RWPE2 (cell line): ENCODE measurements around the gene PTPRM.

Experiments
- ATAC-seq: fragments of 200-7000 bp; cut with Tn5 transposase; 3 replicates; pipeline ENCODE4 v1.9.1; 2021; ENCODE audit warnings: low read depth
- DNase-seq: peaks from one replicate; pipeline ENCODE4 v3.0.0-alpha.2; 2020; ENCODE audit warnings: low spot score
- H3K27ac ChIP-seq: fragments of 450-650 bp; 2 replicates; pipeline ENCODE4 v1.5.1; 2017; ENCODE audit warnings: mild to moderate bottlenecking; ENCODE audit not compliant: poor library complexity, severe bottlenecking
- H3K27me3 ChIP-seq: fragments of 250-450 bp; sonication (Bioruptor Pico); 2 replicates; pipeline ENCODE4 v1.5.1; 2021; ENCODE audit warnings: mild to moderate bottlenecking, moderate library complexity; ENCODE audit not compliant: insufficient read depth, poor library complexity, severe bottlenecking
- H3K36me3 ChIP-seq: fragments of 250-450 bp; sonication (Bioruptor Pico); 2 replicates; pipeline ENCODE4 v1.5.1; 2020; ENCODE audit warnings: low read depth, mild to moderate bottlenecking, moderate library complexity
- H3K4me1 ChIP-seq: fragments of 250-450 bp; sonication (Bioruptor Pico); 2 replicates; pipeline ENCODE4 v1.5.1; 2021; ENCODE audit warnings: mild to moderate bottlenecking, moderate library complexity; ENCODE audit not compliant: insufficient read depth, poor library complexity, severe bottlenecking
- H3K4me3 ChIP-seq: fragments of 250-450 bp; sonication (Bioruptor Pico); 2 replicates; pipeline ENCODE4 v1.5.1; 2021; ENCODE audit warnings: mild to moderate bottlenecking, moderate library complexity; ENCODE audit not compliant: severe bottlenecking
- H3K9me3 ChIP-seq: fragments of 250-450 bp; sonication (Bioruptor Pico); 2 replicates; pipeline ENCODE4 v1.5.1; 2021; ENCODE audit warnings: mild to moderate bottlenecking, moderate library complexity; ENCODE audit not compliant: severe bottlenecking
- TF ChIP-seq, protein P1 (sequence below): fragments of 450-650 bp; IDR thresholded peaks from one replicate; pipeline ENCODE4 v1.5.1; 2017; ENCODE audit warnings: mild to moderate bottlenecking, moderate library complexity; ENCODE audit not compliant: poor library complexity, severe bottlenecking

The PTPRM gene

DNA sequence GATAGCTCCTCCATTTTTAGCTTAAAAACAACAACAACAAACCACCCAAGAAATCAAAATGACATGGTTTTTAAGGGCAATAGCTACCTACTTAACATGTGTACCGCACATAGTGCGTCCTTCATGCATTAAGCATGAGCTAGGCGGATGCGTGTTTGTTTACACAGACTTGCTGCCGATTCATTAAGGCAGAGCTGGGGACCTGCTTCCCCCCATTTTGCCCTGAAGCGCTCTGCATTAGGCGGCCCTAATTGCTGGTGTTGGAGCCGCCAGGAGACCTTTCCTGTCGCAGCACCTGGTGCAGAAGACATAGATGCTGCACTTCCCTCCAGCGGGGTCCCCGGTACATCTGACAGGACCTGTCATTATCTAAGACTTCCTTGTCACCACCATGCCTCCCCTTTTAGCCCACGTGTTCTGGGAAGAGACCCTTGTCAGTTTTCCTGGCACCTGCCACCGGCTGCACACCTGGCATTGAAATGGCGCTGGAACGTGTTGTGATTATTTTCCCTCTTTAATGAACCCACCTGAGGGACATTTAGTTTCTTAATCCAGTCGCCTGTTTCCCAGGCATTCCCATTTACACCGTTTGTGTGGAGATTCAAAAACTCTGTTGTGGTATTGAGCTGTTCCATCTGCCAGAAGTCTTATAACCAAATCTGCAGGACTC lies 781.1 kb downstream of the PTPRM start:
- DNase-seq (no peak), ATAC-seq (no peak)
- TF ChIP-seq, protein P1, sequence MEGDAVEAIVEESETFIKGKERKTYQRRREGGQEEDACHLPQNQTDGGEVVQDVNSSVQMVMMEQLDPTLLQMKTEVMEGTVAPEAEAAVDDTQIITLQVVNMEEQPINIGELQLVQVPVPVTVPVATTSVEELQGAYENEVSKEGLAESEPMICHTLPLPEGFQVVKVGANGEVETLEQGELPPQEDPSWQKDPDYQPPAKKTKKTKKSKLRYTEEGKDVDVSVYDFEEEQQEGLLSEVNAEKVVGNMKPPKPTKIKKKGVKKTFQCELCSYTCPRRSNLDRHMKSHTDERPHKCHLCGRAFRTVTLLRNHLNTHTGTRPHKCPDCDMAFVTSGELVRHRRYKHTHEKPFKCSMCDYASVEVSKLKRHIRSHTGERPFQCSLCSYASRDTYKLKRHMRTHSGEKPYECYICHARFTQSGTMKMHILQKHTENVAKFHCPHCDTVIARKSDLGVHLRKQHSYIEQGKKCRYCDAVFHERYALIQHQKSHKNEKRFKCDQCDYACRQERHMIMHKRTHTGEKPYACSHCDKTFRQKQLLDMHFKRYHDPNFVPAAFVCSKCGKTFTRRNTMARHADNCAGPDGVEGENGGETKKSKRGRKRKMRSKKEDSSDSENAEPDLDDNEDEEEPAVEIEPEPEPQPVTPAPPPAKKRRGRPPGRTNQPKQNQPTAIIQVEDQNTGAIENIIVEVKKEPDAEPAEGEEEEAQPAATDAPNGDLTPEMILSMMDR = no peak
- Histone ChIP-seq H3K36me3 (no peaks in the 10 kb centered on the region), H3K4me1 (no peaks in the 10 kb centered on the region), H3K27me3 (no peaks in the 10 kb centered on the region), H3K27ac (no peak overlapping the region), H3K4me3 (no peak overlapping the region), H3K9me3 (no peaks in the 10 kb centered on the region)

DNA sequence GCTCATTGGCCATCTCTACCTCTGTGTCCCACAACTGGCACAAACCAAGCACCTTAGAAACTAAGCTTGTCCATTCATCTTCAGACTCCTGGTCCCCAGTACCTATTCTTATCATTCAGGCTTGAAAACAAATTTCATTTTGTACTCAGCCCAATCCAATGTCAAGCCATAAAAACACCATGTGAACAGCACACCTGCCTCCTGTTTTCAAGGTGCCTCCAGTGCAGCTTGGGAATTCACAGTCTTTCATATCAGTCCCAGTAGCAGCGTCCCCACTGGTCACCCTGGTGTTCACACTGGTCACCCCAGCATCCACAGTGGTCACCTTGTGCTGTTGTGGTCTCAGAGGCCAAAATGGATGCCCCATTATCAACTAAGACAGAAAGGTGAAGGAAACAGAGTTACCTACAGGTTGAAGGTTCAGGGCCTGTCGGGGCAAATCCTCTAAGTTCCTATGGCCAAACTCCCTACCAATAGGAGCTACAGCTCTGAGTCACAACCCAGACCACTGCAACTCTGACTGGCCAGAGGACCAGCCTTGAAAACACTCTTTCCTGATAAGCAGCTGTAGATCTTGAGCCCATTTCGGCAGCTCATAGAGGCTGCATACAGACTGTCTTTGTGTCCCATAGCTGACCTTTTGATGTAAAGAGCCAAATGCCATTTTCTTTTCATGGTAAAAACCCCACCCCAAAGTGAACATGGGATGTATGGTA lies 782.6 kb downstream of the PTPRM start:
- H3K4me1 ChIP-seq = no peaks in the 10 kb centered on the region
- no peak overlapping the region for H3K4me3 ChIP-seq
- ATAC-seq (no peak), DNase-seq (no peak)
- TF ChIP-seq, protein P1 = no peak
- no peak overlapping the region for H3K27ac ChIP-seq
- H3K9me3 ChIP-seq = no peaks in the 10 kb centered on the region
- no peaks in the 10 kb centered on the region for H3K27me3 ChIP-seq
- H3K36me3 ChIP-seq = no peaks in the 10 kb centered on the region

DNA sequence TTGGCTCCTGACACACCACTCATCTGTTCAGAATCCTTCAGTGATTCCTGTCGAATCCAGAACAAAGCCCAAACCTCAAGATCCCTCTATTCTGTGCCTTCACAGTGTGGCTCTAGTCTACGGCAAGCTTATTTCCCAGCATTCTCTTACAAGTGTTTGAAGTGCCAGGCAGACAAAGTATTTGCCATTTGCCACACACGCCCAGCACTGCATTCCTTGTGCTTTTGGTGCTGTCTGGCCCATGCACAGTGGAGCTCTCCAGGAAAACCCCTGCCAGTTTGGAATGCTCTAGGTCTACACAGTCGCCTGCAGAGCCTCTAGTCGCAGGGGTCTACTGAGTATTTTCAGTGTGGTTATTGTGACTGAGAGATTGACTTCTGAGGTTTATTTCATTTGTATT lies 783.5 kb downstream of the PTPRM start:
- no peaks in the 10 kb centered on the region for H3K36me3 ChIP-seq
- DNase-seq (no peak), ATAC-seq (no peak)
- no peaks in the 10 kb centered on the region for H3K27me3 ChIP-seq
- H3K27ac ChIP-seq = no peak overlapping the region
- H3K4me3 ChIP-seq = no peak overlapping the region
- H3K4me1 ChIP-seq = no peaks in the 10 kb centered on the region
- TF ChIP-seq, protein P1 = no peak
- no peaks in the 10 kb centered on the region for H3K9me3 ChIP-seq

DNA sequence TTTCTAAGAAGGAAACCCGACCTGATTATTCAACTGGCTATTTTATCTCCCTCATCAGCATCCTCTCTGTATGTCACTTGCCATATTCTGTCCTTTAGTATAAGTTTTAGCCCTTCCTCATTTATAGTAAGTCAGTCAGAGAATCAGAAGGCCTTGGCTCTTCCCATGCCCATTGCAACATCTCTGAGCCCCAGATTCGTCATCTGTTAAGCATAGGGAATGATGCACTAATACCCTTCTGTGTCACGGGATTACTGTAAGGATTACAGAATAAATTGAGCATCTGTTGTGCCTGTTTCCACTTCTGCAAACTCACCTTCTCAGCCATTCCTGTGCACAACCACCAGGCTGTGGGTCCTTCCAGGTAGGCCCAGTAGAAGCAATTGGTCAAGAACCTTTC lies 784.0 kb downstream of the PTPRM start:
- Histone ChIP-seq H3K9me3 (no peaks in the 10 kb centered on the region), H3K27ac (no peak overlapping the region), H3K4me3 (no peak overlapping the region), H3K36me3 (no peaks in the 10 kb centered on the region), H3K4me1 (no peaks in the 10 kb centered on the region), H3K27me3 (no peaks in the 10 kb centered on the region)
- no peak for ATAC-seq
- DNase-seq = no peak
- TF ChIP-seq, protein P1 = no peak

DNA sequence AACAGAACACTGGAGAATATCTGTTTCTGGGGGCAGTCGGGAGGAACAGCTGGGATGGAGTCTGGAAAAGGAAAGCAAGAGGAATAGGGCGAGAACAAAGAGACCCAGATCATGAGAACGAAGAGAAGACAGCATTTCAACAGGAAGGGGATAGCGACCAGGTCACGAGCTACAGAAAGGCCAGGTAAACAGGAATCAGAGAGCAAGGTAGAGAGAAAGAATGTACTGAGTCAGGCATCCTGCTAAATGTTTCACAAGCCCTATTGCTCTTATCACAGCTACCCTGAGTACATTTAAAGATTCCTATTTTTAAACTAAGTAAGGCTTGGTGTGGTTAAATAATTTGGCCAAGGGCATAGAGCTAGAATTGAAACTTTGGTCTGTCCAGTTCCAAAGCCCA lies 787.2 kb downstream of the PTPRM start:
- Histone ChIP-seq H3K27me3 (no peaks in the 10 kb centered on the region), H3K27ac (no peak overlapping the region), H3K4me1 (no peaks in the 10 kb centered on the region), H3K9me3 (no peaks in the 10 kb centered on the region), H3K4me3 (no peak overlapping the region), H3K36me3 (no peaks in the 10 kb centered on the region)
- no peak; the same call in 2 of the 3 replicates for ATAC-seq
- TF ChIP-seq, protein P1 = no peak
- DNase-seq = no peak
